GM21423 (cell line): ENCODE data around the gene OS9.
A peak's percentile ranks its signal among the peaks of the same experiment; 100 is the strongest.
"Not testable (repeated sequence)": the region's sequence is repeated elsewhere in the genome, so short reads cannot be mapped to it uniquely, and the experiment has no call there.

Experiments used
- ATAC-seq: cut with Tn5 transposase; IDR thresholded peaks from one replicate; pipeline ENCODE4 v1.9.1; 2021; ENCODE audit warnings: mild to moderate bottlenecking, moderate library complexity; ENCODE audit not compliant: unreplicated experiment

Gene OS9

GRCh38 chr12:57693659-57694458 is at the start of gene OS9:
Gene OS9, plus strand, starts transcription at chr12:57694132. Its CDS starts 30 bp downstream, at chr12:57694162.
- ATAC-seq: peak; percentile 96

- not testable (repeated sequence) for ATAC-seq
These were observed 47.8 kb upstream of the OS9 start for GRCh38 chr12:57645990-57646658.

- ATAC-seq: not testable (repeated sequence)
These were observed 47.3 kb upstream of the OS9 start for GRCh38 chr12:57646659-57647049.

GRCh38 chr12:57654042-57654441 is 39.9 kb upstream of the OS9 start:
- no peak for ATAC-seq

- ATAC-seq: no peak
These were observed 38.2 kb upstream of the OS9 start for GRCh38 chr12:57655541-57656240.

- ATAC-seq: not testable (repeated sequence)
These were observed 37.5 kb upstream of the OS9 start for GRCh38 chr12:57656408-57656807.

GRCh38 chr12:57657744-57658143 is 36.2 kb upstream of the OS9 start:
- no peak for ATAC-seq

GRCh38 chr12:57658890-57659289 is 35.0 kb upstream of the OS9 start:
- no peak for ATAC-seq

- no peak for ATAC-seq
These were observed 32.6 kb upstream of the OS9 start for GRCh38 chr12:57661376-57661775.

GRCh38 chr12:57665066-57665820 is 28.7 kb upstream of the OS9 start:
- ATAC-seq: not testable (repeated sequence)

- ATAC-seq: no peak
These were observed 27.0 kb upstream of the OS9 start for GRCh38 chr12:57666897-57667296.

GRCh38 chr12:57669691-57670090 is 24.2 kb upstream of the OS9 start:
- not testable (repeated sequence) for ATAC-seq

GRCh38 chr12:57671811-57672210 is 22.1 kb upstream of the OS9 start:
- ATAC-seq: not testable (repeated sequence)

GRCh38 chr12:57672801-57673200 is 21.1 kb upstream of the OS9 start:
- no peak for ATAC-seq

- no peak for ATAC-seq
These were observed 19.2 kb upstream of the OS9 start for GRCh38 chr12:57674691-57675090.

- ATAC-seq: not testable (repeated sequence)
These were observed 16.0 kb upstream of the OS9 start for GRCh38 chr12:57677947-57678346.

GRCh38 chr12:57679697-57680096 is 14.2 kb upstream of the OS9 start:
- ATAC-seq: no peak

- no peak for ATAC-seq
These were observed 6.1 kb upstream of the OS9 start for GRCh38 chr12:57687862-57688261.

GRCh38 chr12:57688931-57689330 is 5.0 kb upstream of the OS9 start:
- no peak for ATAC-seq

- no peak for ATAC-seq
These were observed 1.4 kb upstream of the OS9 start for GRCh38 chr12:57692500-57692899.

- ATAC-seq: no peak
These were observed 644 bp upstream of the OS9 start for GRCh38 chr12:57693317-57693658.
